Measurements from ENCODE around the gene GPAT3.

Gene GPAT3

DNA sequence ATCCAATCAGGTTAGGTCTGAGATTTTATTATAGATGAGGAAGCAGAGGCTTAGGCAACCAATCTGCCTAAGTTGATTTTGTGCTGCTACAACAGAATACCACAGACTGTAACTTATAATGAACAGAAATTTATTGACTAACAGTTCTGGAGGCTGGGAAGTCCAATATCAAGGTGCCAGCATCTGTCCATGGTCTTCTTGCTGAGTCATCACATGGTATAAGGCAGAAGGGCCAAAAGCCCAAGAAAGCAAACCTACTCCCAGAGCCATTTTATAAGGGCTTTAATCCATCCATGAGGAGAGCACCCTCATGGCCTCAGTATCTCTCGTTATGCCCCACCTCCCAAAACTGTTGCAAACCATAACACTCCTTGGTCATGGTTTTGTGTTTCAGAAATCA, 55.8 kb downstream of the GPAT3 start:
- H3K4me3 ChIP-seq (ENCODE audit: low read length, poor library complexity, severe bottlenecking): no peak overlapping the region
- H3K79me2 ChIP-seq (ENCODE audit: insufficient read depth, low read length): no peaks in the 10 kb centered on the region
- no peaks in the 10 kb centered on the region for H3K36me3 ChIP-seq (ENCODE audit: insufficient read depth, low read length)
- no peaks in the 10 kb centered on the region for H3K9me2 ChIP-seq (replicated peaks; ENCODE audit: low read depth, low read length)
- H2AFZ ChIP-seq (ENCODE audit: low read length): no peak overlapping the region
- H4K20me1 ChIP-seq (ENCODE audit: insufficient read depth, low read length, poor library complexity, severe bottlenecking): no peaks in the 10 kb centered on the region
- no peaks in the 10 kb centered on the region for H3K27me3 ChIP-seq (ENCODE audit: insufficient read depth, low read length, poor library complexity, severe bottlenecking)
- H3K9me3 ChIP-seq (ENCODE audit: insufficient read depth, low read depth, low read length): no peaks in the 10 kb centered on the region
- H3K4me2 ChIP-seq (ENCODE audit: low read depth, low read length, poor library complexity, severe bottlenecking): no peak overlapping the region
- no peak overlapping the region for H3K9ac ChIP-seq (ENCODE audit: low read depth, low read length, poor library complexity, severe bottlenecking)
- no peaks in the 10 kb centered on the region for H3K4me1 ChIP-seq (ENCODE audit: insufficient read depth, low read length, poor library complexity, severe bottlenecking)
- no peaks in the 10 kb centered on the region for H3F3A ChIP-seq (ENCODE audit: low read depth)
- TF ChIP-seq, protein P1, sequence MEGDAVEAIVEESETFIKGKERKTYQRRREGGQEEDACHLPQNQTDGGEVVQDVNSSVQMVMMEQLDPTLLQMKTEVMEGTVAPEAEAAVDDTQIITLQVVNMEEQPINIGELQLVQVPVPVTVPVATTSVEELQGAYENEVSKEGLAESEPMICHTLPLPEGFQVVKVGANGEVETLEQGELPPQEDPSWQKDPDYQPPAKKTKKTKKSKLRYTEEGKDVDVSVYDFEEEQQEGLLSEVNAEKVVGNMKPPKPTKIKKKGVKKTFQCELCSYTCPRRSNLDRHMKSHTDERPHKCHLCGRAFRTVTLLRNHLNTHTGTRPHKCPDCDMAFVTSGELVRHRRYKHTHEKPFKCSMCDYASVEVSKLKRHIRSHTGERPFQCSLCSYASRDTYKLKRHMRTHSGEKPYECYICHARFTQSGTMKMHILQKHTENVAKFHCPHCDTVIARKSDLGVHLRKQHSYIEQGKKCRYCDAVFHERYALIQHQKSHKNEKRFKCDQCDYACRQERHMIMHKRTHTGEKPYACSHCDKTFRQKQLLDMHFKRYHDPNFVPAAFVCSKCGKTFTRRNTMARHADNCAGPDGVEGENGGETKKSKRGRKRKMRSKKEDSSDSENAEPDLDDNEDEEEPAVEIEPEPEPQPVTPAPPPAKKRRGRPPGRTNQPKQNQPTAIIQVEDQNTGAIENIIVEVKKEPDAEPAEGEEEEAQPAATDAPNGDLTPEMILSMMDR (conservative IDR thresholded peaks at IDR 0.05; ENCODE audit: low read length): no peak
- TF ChIP-seq EZH2phosphoT487 (IDR thresholded peaks at IDR 0.05; ENCODE audit: borderline replicate concordance): no peak

DNA sequence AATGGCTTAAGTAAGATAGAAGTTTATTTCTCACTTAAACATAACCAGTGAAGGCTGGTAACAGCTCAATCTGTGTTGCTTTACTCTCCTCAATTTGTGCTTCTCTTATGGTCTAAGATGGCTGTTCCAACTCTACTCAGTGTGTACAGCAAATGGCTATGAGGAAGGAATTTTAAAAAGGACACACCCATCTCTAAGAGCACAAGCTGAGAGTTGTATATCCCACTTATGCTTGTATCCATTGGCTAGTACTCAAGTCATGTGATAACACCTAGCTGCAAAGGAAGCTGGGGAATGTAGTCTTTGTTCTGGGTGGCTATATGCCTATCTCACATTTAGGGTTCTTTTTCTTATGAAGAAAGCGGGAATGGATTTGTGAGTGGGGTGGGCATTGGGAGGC, 63.3 kb downstream of the GPAT3 start:
- no peaks in the 10 kb centered on the region for H3K4me1 ChIP-seq (ENCODE audit: insufficient read depth, low read length, poor library complexity, severe bottlenecking)
- no peaks in the 10 kb centered on the region for H4K20me1 ChIP-seq (ENCODE audit: insufficient read depth, low read length, poor library complexity, severe bottlenecking)
- H3K79me2 ChIP-seq (ENCODE audit: insufficient read depth, low read length): no peaks in the 10 kb centered on the region
- no peaks in the 10 kb centered on the region for H3K27me3 ChIP-seq (ENCODE audit: insufficient read depth, low read length, poor library complexity, severe bottlenecking)
- no peaks in the 10 kb centered on the region for H3K9me3 ChIP-seq (ENCODE audit: insufficient read depth, low read depth, low read length)
- TF ChIP-seq, protein P1 (conservative IDR thresholded peaks at IDR 0.05; ENCODE audit: low read length): no peak
- TF ChIP-seq EZH2phosphoT487 (IDR thresholded peaks at IDR 0.05; ENCODE audit: borderline replicate concordance): no peak
- no peak overlapping the region for H3K4me2 ChIP-seq (ENCODE audit: low read depth, low read length, poor library complexity, severe bottlenecking)
- no peaks in the 10 kb centered on the region for H3F3A ChIP-seq (ENCODE audit: low read depth)
- H3K4me3 ChIP-seq (ENCODE audit: low read length, poor library complexity, severe bottlenecking): no peak overlapping the region
- no peaks in the 10 kb centered on the region for H3K9me2 ChIP-seq (replicated peaks; ENCODE audit: low read depth, low read length)
- no peaks in the 10 kb centered on the region for H3K36me3 ChIP-seq (ENCODE audit: insufficient read depth, low read length)
- H2AFZ ChIP-seq (ENCODE audit: low read length): no peak overlapping the region
- H3K9ac ChIP-seq (ENCODE audit: low read depth, low read length, poor library complexity, severe bottlenecking): no peak overlapping the region

DNA sequence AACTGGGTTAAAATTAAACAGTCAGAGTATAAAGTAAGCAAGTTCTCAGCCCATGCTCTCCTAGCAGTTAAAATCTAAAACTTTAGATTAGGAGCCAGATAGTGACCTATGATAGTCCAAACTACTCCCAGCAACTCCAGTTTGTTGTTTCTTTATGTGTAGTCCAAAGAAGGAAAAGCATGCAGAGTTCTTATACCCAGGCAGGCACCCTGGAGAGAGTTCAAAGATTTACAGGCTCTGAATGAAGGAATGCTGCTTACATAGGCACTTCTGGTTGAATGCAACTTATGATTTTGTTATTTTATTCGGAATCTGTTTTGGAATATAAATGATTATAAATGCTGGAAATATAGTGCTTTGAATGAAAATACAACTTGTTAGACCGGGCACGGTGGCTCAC, 67.2 kb downstream of the GPAT3 start:
- Histone ChIP-seq H3K9me2 (replicated peaks; ENCODE audit: low read depth, low read length) (no peaks in the 10 kb centered on the region), H3K4me3 (ENCODE audit: low read length, poor library complexity, severe bottlenecking) (no peak overlapping the region), H3K27me3 (ENCODE audit: insufficient read depth, low read length, poor library complexity, severe bottlenecking) (no peaks in the 10 kb centered on the region), H3K79me2 (ENCODE audit: insufficient read depth, low read length) (no peaks in the 10 kb centered on the region), H3K4me1 (ENCODE audit: insufficient read depth, low read length, poor library complexity, severe bottlenecking) (no peaks in the 10 kb centered on the region), H2AFZ (ENCODE audit: low read length) (no peak overlapping the region), H3K36me3 (ENCODE audit: insufficient read depth, low read length) (no peaks in the 10 kb centered on the region), H3F3A (ENCODE audit: low read depth) (no peaks in the 10 kb centered on the region), H3K4me2 (ENCODE audit: low read depth, low read length, poor library complexity, severe bottlenecking) (no peak overlapping the region), H3K9me3 (ENCODE audit: insufficient read depth, low read depth, low read length) (no peaks in the 10 kb centered on the region), H4K20me1 (ENCODE audit: insufficient read depth, low read length, poor library complexity, severe bottlenecking) (no peaks in the 10 kb centered on the region), H3K9ac (ENCODE audit: low read depth, low read length, poor library complexity, severe bottlenecking) (no peak overlapping the region)
- TF ChIP-seq, protein P1 (conservative IDR thresholded peaks at IDR 0.05; ENCODE audit: low read length): no peak
